Pulmonary artery endothelial cell (primary cell): ENCODE data around the gene ABTB1. TPM values are rescaled to one million over a fixed set of nuclear protein-coding genes. Genes with fewer than 3 reads are reported as not detected.
"Not testable (repeated sequence)": the region's sequence is repeated elsewhere in the genome, so short reads cannot be mapped to it uniquely, and the experiment has no call there.

Source experiments
- DNase-seq: peaks from one replicate; pipeline ENCODE4 v3.0.0-alpha.2; 2011; ENCODE audit warnings: low read depth, low spot score
- total RNA-seq: library from RNA; depleted of rRNA; stranded (reverse); fragments of >200 nt; gene quantifications from 2 replicates; pipeline ENCODE4 v1.2.3, GENCODE V29; 2014

Gene ABTB1
- total RNA-seq, 1 donor from 2014 or later, result 5.8 TPM

DNA sequence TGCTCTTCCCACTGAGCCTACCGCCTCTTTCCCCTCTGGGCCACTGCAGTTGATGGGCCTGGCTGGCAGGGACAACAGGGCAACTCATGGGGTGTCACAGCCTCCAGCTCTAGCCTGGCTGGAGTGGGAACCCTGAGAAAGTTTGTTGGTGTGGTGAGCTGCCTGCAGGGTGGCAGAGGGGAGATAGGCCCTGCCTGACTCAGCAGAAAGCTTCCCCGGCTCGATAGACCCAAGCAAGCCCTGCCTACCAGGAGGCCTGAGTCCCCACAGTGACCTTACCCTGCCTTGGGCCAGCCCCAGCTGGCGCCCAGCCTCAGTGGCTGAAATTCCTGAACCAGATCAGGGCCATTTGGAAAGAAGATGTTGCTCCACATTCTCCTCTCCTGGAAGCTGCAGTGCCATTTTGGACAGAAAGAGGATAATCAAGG lies 29.4 kb downstream of the ABTB1 start:
- no peak for DNase-seq

- not testable (repeated sequence) for DNase-seq
Measured at GRCh38 chr3:127704840-127705239, 32.1 kb downstream of the ABTB1 start.

DNA sequence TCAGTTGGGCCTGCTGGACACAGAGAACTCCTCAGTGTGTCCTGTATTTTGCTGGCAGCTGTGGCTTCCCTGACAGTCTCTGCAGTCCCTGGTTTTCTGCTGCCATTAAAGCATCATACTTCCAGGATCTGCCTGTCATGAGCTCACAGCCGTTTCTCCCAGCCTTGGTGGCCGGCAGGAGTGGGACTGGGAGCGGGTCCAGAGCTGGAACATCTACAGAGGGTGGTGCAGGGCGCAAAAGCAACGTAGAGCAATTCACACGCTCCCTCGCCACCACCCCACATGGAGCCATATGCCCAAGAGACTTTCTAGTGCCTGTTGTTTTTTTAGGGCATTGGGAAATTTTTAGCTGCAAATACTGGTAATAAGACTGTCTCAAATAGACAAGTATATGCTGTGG lies 33.6 kb downstream of the ABTB1 start:
- no peak for DNase-seq

DNA sequence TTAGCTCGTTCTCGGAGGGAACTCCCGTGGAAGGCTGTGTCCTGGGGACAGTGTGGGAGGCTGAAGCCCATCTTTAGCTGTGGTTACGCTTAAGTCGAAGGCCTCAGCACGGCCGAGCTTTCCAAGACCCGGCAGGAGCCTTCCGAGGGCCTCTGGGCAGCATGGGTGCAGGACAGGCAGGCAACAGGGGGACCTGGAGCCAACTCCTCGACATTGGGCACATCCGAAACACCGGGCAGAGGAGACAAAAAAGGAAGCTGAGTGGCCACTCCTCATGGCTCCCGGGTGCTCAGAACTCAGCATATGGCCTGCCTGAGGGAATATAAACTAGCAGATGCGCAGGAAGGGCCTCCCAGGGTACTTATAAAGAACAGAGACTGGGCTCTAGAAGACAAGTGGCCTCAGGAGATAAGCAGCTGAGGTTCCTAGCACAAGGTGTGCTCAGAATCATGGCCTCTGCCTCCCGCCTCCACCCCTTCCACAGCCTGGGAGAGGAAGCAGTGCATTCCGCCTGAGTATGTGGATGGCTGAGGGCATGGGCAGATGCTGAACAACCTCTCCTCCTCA lies 34.1 kb downstream of the ABTB1 start:
- DNase-seq, result no peak

- DNase-seq, result no peak
Measured at GRCh38 chr3:127707851-127708411, 35.2 kb downstream of the ABTB1 start.

DNA sequence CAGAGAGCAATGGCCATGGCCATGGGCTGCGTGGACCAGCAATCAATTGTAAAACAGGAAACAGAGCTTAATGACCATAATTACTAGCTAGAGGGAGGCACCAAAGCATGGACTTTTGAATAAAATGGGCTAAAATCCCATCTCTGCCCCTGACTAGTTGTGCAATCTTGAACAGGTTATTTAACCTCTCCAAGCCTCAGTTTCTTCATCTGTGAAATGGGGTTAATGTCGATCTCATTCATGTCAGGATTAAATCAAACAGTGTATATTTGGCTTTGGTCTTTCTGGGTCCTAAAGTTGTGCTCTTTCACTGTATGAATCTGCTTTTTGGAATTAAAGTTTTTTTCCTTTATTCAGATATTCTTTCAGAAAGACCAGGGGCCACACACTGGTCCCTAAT lies 36.1 kb downstream of the ABTB1 start:
- DNase-seq, result no peak

GRCh38 chr3:127709320-127710060 lies 36.7 kb downstream of the ABTB1 start:
- no peak for DNase-seq

DNA sequence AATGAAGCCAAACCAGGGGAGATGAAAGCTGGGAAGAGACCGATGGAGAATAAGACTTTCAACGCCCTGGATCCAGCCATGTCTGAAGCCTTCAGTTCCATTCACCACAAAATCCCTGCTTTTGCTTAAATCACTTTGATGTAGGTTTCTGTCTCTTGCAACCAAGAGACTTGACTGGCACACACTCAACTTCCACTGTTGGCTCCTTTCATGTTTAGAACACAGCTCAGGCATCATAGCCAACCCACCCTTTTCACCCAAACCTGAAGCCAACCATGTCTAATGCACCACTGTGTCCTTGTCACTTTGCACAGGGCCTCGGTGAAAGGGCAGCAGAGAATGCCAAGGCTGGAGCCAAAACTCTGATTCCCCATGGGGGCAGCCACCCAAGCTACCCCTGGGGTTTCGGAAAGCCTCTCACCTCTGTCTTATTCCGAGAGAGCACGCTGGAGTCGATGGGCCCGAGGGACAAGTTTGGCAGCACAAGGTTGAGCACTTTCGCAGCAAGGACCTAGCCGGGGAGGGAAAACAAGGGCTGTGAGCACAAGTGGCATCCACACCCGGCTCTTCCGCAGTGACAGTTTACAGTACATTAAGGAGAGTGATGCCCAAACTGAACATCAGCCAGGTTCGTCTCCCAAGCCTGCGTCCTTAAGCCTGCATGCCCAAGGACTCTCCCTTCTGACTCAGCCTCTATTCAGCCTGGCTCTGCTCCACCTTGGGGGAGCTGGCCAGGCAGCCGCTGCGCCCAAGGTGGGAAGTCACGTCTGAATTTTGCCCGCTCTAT lies 37.6 kb downstream of the ABTB1 start:
- DNase-seq, result no peak

DNA sequence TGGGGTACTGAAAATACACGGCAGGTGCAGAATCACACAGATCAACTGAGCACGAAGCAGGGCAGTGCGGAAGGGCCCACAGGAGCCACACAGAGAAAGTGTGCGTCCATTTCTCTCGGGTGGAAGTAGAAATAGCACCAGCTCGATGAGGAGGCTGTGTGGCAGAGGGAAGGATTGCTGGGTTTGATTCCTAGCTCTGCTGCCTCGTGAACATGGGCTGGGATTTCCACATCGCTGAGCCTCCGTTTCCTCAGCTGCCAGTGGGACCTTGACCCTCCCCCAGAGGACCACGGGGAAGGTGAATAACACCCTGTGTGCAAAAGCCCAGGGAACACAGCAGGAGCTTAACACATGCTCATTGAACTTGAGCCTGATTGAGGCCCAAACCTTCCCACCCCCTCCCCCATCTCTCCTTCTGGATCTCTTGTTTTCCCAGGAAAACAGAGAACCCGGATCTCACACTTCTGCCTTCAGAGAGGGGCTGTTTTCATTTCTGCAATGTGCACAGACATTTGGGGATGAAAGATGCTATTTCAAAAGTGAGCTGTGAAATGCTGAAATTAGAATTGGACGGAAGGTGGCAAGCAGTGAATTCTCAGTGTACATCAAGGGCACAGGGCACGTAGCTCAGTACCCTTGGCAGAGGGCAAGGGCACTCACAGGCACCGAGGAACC lies 38.4 kb downstream of the ABTB1 start:
- no peak for DNase-seq

GRCh38 chr3:127711896-127712295 lies 39.1 kb downstream of the ABTB1 start:
- DNase-seq, result no peak

GRCh38 chr3:127712461-127712860 lies 39.7 kb downstream of the ABTB1 start:
- DNase-seq, result no peak

DNA sequence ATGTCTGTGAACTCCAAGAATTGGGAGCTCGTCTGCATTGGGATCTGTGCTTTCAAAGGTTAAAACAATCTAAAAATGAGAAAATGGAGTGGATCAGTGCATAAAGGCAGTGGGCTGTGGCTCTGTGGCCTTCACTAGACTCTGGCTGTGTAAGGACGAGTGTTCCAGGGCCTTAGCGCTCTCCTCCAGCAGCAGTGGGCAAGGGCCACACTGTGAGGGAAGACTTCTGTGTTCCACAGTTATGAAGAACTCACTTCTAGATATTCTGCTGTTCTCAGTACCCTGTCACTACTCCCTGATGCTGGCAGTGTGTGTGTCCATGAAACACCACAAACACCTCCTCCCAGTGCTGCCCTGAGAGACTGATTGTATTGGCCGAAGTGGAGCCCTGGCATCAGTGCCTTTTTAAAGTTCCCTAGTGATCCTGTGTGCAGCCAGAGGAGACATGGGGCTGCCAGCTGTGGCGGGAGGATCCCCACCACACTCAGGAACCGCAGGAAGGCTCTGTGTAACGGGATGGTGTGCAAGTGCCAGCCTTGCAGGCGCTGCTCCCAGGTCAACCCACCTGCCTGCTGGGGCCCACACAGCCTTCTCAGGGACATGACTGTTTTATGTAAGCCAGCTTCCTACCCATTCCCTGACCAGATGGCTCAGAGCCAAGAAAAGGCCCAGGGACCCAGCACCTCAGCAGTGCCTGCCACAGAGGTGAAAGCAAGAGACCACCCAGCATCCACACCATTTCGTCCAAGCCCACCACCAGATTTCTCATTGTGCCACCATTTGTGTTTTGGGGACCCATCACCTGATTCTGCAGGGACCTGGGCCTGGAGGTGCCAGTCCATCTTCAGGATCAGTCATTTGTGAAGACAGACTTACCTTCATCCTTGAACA lies 40.4 kb downstream of the ABTB1 start:
- no peak for DNase-seq

GRCh38 chr3:127714125-127714571 lies 41.4 kb downstream of the ABTB1 start:
- DNase-seq, result peak; percentile 37

DNA sequence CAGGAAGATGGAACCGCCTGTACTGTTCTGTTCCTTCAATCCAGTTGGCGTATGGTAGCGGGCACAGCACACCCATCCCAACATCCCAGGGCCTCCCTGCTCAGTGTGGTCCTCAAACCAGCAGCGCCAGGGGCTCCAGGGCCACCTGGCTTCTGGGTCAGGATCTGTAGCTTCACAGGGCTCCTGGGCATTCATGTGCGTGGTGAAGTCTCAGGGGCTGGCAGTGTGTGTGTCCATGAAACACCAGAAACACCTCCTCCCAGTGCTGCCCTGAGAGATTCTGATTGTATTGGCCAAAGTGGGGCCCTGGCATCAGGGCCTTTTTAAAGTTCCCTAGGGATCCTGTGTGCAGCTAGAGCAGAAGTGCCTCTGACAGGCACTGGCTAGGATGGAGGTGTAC lies 42.1 kb downstream of the ABTB1 start:
- no peak for DNase-seq

DNA sequence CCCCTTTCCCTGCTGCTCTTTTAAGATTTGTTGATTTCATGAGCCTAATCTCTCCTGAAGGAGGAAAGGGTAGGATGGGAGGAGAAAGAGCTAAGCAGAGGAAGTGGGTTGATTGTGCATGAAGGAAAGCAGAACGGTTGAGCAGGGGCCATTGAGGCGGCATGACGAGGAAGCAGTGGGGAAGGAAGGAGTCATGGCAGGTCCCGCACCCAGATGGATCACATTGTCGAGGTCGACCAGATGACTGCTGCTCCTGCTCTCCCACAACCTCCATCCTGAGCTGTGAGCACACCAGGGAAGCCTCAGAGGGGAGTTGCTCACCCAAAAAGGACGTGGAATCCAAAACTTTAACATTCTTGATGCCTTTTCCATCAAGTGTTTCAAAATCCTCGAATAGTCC lies 42.8 kb downstream of the ABTB1 start:
- DNase-seq, result no peak

DNA sequence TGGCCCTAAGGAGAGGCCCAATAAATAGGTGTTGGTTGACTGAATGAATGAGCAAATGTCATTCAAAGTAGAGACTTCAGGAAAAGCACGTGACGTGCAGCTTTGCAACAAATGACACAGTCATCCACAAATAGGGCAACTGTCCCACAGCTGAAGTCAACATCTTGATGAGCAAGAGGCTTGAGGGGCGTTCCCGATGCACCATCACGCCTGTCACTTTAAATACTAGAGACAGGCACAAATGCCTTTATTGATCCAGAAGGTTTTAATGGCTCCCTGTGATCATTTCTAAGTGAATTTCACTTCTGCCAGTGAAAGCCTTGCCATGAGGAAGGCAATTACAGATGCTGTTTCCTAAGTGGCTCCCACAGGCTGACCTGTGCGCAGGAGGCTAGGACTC lies 43.6 kb downstream of the ABTB1 start:
- DNase-seq, result no peak

GRCh38 chr3:127717357-127718244 lies 44.8 kb downstream of the ABTB1 start:
- no peak for DNase-seq

DNA sequence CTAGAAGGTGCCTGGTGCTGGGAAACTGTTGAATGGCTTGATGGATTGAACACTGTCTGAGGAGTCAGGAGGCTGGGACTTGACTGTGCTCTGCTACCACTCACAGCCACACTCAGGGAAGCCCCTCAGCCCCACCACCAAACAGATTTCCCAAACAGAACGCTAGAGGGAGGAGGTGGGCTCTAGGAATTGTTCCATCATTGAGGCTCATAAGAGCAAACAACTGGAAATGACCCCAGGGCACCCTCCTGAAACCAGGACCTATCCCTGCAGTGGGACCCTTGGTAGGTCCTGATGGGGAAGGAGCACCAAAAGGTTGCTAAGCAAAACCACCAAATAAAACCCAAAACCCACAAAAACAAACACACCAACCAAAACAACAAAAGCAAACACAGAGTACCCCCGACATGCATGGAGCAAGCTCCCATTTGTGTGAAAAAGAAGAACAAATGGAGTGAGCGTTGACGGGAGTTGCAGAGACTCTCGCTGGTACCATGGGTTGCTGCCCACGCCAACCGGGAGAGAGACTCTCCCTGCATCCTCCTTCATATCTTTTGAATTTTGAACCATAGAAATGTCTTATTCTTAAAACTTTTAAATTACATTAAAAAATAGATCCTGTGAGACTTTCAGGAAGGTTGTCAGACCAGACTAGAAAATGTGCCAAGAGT lies 45.6 kb downstream of the ABTB1 start:
- DNase-seq, result no peak

DNA sequence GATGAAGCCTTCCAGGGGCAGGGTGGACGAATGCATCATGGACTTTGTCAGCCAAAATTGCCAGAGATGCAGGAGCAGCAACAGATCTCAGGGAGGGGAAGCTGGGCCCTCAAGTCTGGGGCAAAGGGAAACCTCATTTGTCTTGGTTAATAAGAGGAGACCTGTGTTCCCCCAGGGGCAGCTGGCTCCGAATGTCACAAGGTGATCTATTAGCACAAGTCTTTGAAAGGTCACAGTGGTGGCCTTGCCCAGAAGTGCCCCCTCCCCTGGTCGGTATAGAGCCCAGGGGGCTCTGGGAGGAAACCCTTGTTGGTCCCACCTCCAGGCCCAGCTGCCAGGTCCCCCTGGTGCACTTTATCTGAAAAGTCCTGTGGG lies 46.2 kb downstream of the ABTB1 start:
- DNase-seq, result no peak
